CD4-positive, alpha-beta T cell (primary cell): Measurements from ENCODE around the gene SHCBP1L. TPM values are rescaled to one million over a fixed set of nuclear protein-coding genes. Genes with fewer than 3 reads are reported as not detected.
A peak's percentile ranks its signal among the peaks of the same experiment; 100 is the strongest.

ENCODE experiments used
- ATAC-seq: fragments of 200-7000 bp; cut with Tn5 transposase; one replicate; pipeline ENCODE4 v1.10.0; 2022; ENCODE audit warnings: mild to moderate bottlenecking; ENCODE audit not compliant: poor library complexity
- CTCF ChIA-PET: fragments of 350-600 bp; sonication (Branson Sonifier 250); formaldehyde crosslinking; loops from one replicate; lab custom pipeline; 2021; ENCODE audit warnings: antibody characterized with exemption, inconsistent platforms; lab: Charles Lee
- POLR2A ChIA-PET: fragments of 350-600 bp; sonication (Branson Sonifier 250); formaldehyde crosslinking; loops from one replicate; lab custom pipeline; 2021; ENCODE audit warnings: antibody characterized with exemption, inconsistent platforms; lab: Charles Lee
- DNase-seq, 14 experiments: peaks; one replicate each; pipeline ENCODE4 v3.0.0-alpha.2; 2013 to 2020; ENCODE audit warnings: mixed read lengths in 2 of 14
- H3K27ac ChIP-seq, 2 donors: one replicate each; pipeline versions ENCODE4 v1.5.1 to v1.7.0; 2013; ENCODE audit warnings: low read length in 2 of 2, low read depth in 1 of 2, mild to moderate bottlenecking in 1 of 2
- H3K27me3 ChIP-seq, 2 experiments: 1 replicate in 1 of 2; 2 replicates in 1 of 2; pipeline versions ENCODE4 v1.6.1 to v1.7.0; 2013; ENCODE audit warnings: low read length in 2 of 2, control low read depth in 1 of 2, mild to moderate bottlenecking in 1 of 2, moderate library complexity in 1 of 2; ENCODE audit not compliant: insufficient read depth in 2 of 2, control insufficient read depth in 1 of 2
- H3K36me3 ChIP-seq: one replicate; pipeline ENCODE4 v1.6.1; 2013; ENCODE audit warnings: low read length, control low read depth; ENCODE audit not compliant: insufficient read depth
- H3K4me1 ChIP-seq: one replicate; pipeline ENCODE4 v1.6.1; 2013; ENCODE audit warnings: low read length, control low read depth; ENCODE audit not compliant: insufficient read depth
- H3K4me3 ChIP-seq: one replicate; pipeline ENCODE4 v1.5.1; 2013; ENCODE audit warnings: mild to moderate bottlenecking, low read length, moderate library complexity
- H3K9me3 ChIP-seq, 2 experiments: 1 replicate in 1 of 2; 2 replicates in 1 of 2; pipeline versions ENCODE4 v1.6.1 to v1.7.0; 2013; ENCODE audit warnings: low read length in 2 of 2, mild to moderate bottlenecking in 2 of 2, control low read depth in 1 of 2, moderate library complexity in 1 of 2; ENCODE audit not compliant: control insufficient read depth in 1 of 2, insufficient read depth in 1 of 2
- H3K27ac Mint-ChIP-seq: one replicate; pipeline ENCODE4 v1.8.0; 2020; ENCODE audit warnings: mixed read lengths
- H3K27me3 Mint-ChIP-seq: one replicate; pipeline ENCODE4 v1.8.0; 2021; ENCODE audit warnings: mixed read lengths
- H3K36me3 Mint-ChIP-seq: one replicate; pipeline ENCODE4 v1.8.0; 2021; ENCODE audit warnings: low read depth, mixed read lengths
- H3K4me1 Mint-ChIP-seq: one replicate; pipeline ENCODE4 v1.8.0; 2021; ENCODE audit warnings: low read depth, mixed read lengths
- H3K4me3 Mint-ChIP-seq: one replicate; pipeline ENCODE4 v1.8.0; 2020; ENCODE audit warnings: mild to moderate bottlenecking, mixed read lengths
- H3K9me3 Mint-ChIP-seq: one replicate; pipeline ENCODE4 v1.8.0; 2020; ENCODE audit warnings: mixed read lengths
- CTCF ChIP-seq: fragments of 200-600 bp; IDR thresholded peaks from one replicate; pipeline ENCODE4 v1.8.0; 2022; ENCODE audit warnings: antibody characterized with exemption, mild to moderate bottlenecking
- intact Hi-C, 2 experiments: fragments of 100-400 bp; cut with DNase I in 1 of 2; cut with micrococcal nuclease in 1 of 2; formaldehyde crosslinking; loops; one replicate each; pipeline versions ENCODE4 v1.15.1 to v1.9.0; 2023 to 2025; cut with DNase I, micrococcal nuclease
- total RNA-seq, 174 experiments: library from RNA in 2 of 174; stranded (reverse) in 2 of 174; gene quantifications; one replicate each; pipeline ENCODE4 v1.2.3 and lab custom pipeline; 2021 to 2026

SHCBP1L gene
- total RNA-seq, 2 experiments from 2014 or later = not detected

GRCh38 chr1:182885591-182885990, 67.4 kb downstream of the SHCBP1L start:
- intact Hi-C loops = loop anchor here in 1 of 2 experiments (5.0 kb wide), 1 partner anchor 43 kb away; no protein-coding TSS in a partner anchor
- H3K27ac Mint-ChIP-seq = no peak overlapping the region
- POLR2A ChIA-PET = no interaction called here

GRCh38 chr1:182884872-182885271, 68.1 kb downstream of the SHCBP1L start:
- intact Hi-C loops = loop anchor here in 1 of 2 experiments (5.0 kb wide), 1 partner anchor 43 kb away; no protein-coding TSS in a partner anchor
- H3K9me3 ChIP-seq = no peaks in the 10 kb centered on the region
- Mint-ChIP-seq H3K36me3 (peaks cover 98% of the 10 kb centered on the region), H3K27me3 (no peaks in the 10 kb centered on the region), H3K9me3 (no peaks in the 10 kb centered on the region), H3K4me3 (no peak overlapping the region), H3K27ac (no peak overlapping the region), H3K4me1 (peaks cover 25% of the 10 kb centered on the region)
- ATAC-seq = no peak
- ChIA-PET POLR2A (no interaction called here), CTCF (no interaction called here)
- DNase-seq = no peak
- H3K27ac ChIP-seq = no peak overlapping the region
- H3K27me3 ChIP-seq = no peaks in the 10 kb centered on the region
- H3K4me1 ChIP-seq = peaks cover 3% of the 10 kb centered on the region
- H3K36me3 ChIP-seq = peaks cover 89% of the 10 kb centered on the region
- no peak for TF ChIP-seq CTCF
- H3K4me3 ChIP-seq = no peak overlapping the region

More at GRCh38 chr1:182885591-182885990, 67.4 kb downstream of the SHCBP1L start:
- DNase-seq (no peak), ATAC-seq (no peak)
- Histone ChIP-seq H3K9me3 (no peaks in the 10 kb centered on the region), H3K27me3 (no peaks in the 10 kb centered on the region), H3K4me3 (no peak overlapping the region), H3K27ac (no peak overlapping the region), H3K36me3 (peaks cover 82% of the 10 kb centered on the region), H3K4me1 (peaks cover 6% of the 10 kb centered on the region)
- peaks cover 96% of the 10 kb centered on the region for H3K36me3 Mint-ChIP-seq
- no peaks in the 10 kb centered on the region for H3K27me3 Mint-ChIP-seq
- CTCF ChIA-PET = no interaction called here
- H3K4me3 Mint-ChIP-seq = no peak overlapping the region
- no peak for TF ChIP-seq CTCF
- H3K4me1 Mint-ChIP-seq = peaks cover 32% of the 10 kb centered on the region
- H3K9me3 Mint-ChIP-seq = no peaks in the 10 kb centered on the region

GRCh38 chr1:182877842-182878241, 75.1 kb downstream of the SHCBP1L start:
- Mint-ChIP-seq H3K27me3 (no peaks in the 10 kb centered on the region), H3K27ac (peak overlapping the region; percentile 11), H3K36me3 (peaks cover 100% of the 10 kb centered on the region), H3K9me3 (no peaks in the 10 kb centered on the region), H3K4me1 (peaks cover 24% of the 10 kb centered on the region), H3K4me3 (no peak overlapping the region)
- H3K27me3 ChIP-seq = no peaks in the 10 kb centered on the region
- no peak for DNase-seq
- intact Hi-C loops = no loop called here
- no peak overlapping the region for H3K27ac ChIP-seq
- ChIA-PET POLR2A (no interaction called here), CTCF (no interaction called here)
- H3K4me1 ChIP-seq = no peaks in the 10 kb centered on the region
- H3K9me3 ChIP-seq = no peaks in the 10 kb centered on the region
- H3K36me3 ChIP-seq = peaks cover 98% of the 10 kb centered on the region
- TF ChIP-seq CTCF = no peak
- H3K4me3 ChIP-seq = no peak overlapping the region
- no peak for ATAC-seq
